ENCODE data around the gene TMEM108. TPM values are rescaled to one million over a fixed set of nuclear protein-coding genes. Genes with fewer than 3 reads are reported as not detected.

Gene TMEM108
- total RNA-seq, 1 experiment from 2014 or later = not detected

DNA sequence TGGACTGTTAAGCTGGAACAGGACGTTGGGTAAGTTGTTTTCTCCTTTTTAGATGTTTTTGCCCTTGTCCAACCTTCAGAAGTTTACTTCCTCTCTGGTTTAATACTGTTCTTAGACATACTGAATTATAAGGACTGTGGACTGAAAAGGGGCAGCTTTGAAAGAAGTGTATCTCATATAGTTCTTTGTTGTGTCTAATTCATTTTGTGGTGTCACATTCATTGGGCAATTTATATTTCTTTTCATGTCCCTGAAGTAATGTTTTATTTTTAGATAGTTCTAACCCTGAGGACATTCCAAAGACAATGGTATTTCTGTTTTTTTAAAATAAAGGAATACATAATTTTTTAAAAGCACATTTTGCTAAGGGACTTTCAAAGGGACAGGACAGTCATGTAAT, 45.2 kb downstream of the TMEM108 start:
- Mint-ChIP-seq H3K27me3 (ENCODE audit: insufficient read depth, unreplicated experiment) (no peaks in the 10 kb centered on the region), H3K9me3 (ENCODE audit: unreplicated experiment) (no peaks in the 10 kb centered on the region), H3K4me1 (ENCODE audit: insufficient read depth, unreplicated experiment) (no peaks in the 10 kb centered on the region), H3K27ac (ENCODE audit: low read depth, unreplicated experiment) (no peak overlapping the region), H3K4me3 (ENCODE audit: unreplicated experiment) (no peak overlapping the region), H3K36me3 (ENCODE audit: insufficient read depth, unreplicated experiment) (no peaks in the 10 kb centered on the region)
- ChIA-PET CTCF (interaction anchor here (0.6 to 0.9 kb wide), 2 partner anchors 41 to 303 kb away, joined by 3 read pairs; no protein-coding TSS in a partner anchor), POLR2A (no interaction called here)
- DNase-seq (ENCODE audit: unreplicated experiment) = no peak
- BruUV-seq (replicated peaks) = no TSS peak
- intact Hi-C loops (cut with micrococcal nuclease) = no loop called here
- TF ChIP-seq, protein P1, sequence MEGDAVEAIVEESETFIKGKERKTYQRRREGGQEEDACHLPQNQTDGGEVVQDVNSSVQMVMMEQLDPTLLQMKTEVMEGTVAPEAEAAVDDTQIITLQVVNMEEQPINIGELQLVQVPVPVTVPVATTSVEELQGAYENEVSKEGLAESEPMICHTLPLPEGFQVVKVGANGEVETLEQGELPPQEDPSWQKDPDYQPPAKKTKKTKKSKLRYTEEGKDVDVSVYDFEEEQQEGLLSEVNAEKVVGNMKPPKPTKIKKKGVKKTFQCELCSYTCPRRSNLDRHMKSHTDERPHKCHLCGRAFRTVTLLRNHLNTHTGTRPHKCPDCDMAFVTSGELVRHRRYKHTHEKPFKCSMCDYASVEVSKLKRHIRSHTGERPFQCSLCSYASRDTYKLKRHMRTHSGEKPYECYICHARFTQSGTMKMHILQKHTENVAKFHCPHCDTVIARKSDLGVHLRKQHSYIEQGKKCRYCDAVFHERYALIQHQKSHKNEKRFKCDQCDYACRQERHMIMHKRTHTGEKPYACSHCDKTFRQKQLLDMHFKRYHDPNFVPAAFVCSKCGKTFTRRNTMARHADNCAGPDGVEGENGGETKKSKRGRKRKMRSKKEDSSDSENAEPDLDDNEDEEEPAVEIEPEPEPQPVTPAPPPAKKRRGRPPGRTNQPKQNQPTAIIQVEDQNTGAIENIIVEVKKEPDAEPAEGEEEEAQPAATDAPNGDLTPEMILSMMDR (IDR thresholded peaks at IDR 0.05; ENCODE audit: unreplicated experiment) = no peak

DNA sequence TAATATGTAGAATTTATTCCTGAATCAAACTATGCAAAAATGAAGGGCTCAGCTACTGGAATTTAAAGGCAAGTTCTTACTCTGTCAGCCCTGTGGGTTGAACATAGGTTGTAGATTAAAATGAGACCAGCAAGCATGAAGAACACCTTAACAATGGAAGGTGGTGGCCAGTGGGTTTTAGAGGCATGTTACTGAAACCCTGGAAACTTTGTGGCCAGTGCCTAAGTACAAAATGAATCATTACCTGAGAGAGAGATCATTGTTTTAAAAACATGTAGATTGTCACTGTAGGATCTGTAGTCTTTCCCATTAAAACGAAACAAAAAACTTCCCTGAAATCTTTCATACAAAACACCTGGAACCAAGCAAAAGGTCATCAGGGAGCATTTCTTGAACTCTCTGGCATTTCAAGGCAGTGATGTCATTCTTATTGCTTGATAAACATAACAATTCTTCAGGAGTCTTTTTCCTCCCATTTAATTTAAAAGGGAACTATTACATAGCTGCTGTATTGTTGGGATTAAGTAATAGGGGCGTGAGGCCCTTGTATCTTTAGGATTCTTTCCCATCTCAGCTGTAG, 51.8 kb downstream of the TMEM108 start:
- no TSS peak for BruUV-seq (replicated peaks)
- POLR2A ChIA-PET = no interaction called here
- Mint-ChIP-seq H3K36me3 (ENCODE audit: insufficient read depth, unreplicated experiment) (no peaks in the 10 kb centered on the region), H3K27ac (ENCODE audit: low read depth, unreplicated experiment) (no peak overlapping the region), H3K4me1 (ENCODE audit: insufficient read depth, unreplicated experiment) (no peaks in the 10 kb centered on the region), H3K4me3 (ENCODE audit: unreplicated experiment) (no peak overlapping the region), H3K27me3 (ENCODE audit: insufficient read depth, unreplicated experiment) (peaks cover 12% of the 10 kb centered on the region), H3K9me3 (ENCODE audit: unreplicated experiment) (no peaks in the 10 kb centered on the region)
- TF ChIP-seq, protein P1 (IDR thresholded peaks at IDR 0.05; ENCODE audit: unreplicated experiment) = no peak
- DNase-seq (ENCODE audit: unreplicated experiment) = no peak
- intact Hi-C loops (cut with micrococcal nuclease) = no loop called here
- CTCF ChIA-PET = interaction anchor here (0.6 to 0.8 kb wide), 2 partner anchors 172 to 249 kb away, joined by 3 read pairs; no protein-coding TSS in a partner anchor

DNA sequence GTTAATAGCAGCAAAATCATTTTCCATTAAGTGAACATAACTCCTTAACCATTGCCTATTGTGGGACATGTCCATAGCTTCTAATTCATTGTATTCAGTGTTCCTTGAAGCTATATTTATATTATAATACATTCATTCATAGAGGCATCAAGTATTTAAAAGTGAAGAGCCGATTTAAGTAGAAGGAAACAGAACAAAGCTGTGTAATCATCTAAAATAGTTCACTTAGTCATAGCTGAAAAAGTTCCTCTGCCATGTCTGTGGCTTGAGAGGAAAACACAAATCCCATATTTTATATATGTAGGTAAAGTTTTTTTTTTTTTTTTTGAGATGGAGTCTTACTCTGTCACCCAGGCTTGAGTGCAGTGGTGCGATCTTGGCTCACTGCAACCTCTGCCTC, 54.5 kb downstream of the TMEM108 start:
- H3K4me3 Mint-ChIP-seq (ENCODE audit: unreplicated experiment) = no peak overlapping the region
- BruUV-seq (replicated peaks) = no TSS peak
- no peaks in the 10 kb centered on the region for H3K36me3 Mint-ChIP-seq (ENCODE audit: insufficient read depth, unreplicated experiment)
- POLR2A ChIA-PET = interaction anchor here (0.7 kb wide), 2 partner anchors 12 to 353 kb away, joined by 3 read pairs; no protein-coding TSS in a partner anchor
- TF ChIP-seq, protein P1 (IDR thresholded peaks at IDR 0.05; ENCODE audit: unreplicated experiment) = no peak
- no peaks in the 10 kb centered on the region for H3K4me1 Mint-ChIP-seq (ENCODE audit: insufficient read depth, unreplicated experiment)
- H3K9me3 Mint-ChIP-seq (ENCODE audit: unreplicated experiment) = no peaks in the 10 kb centered on the region
- H3K27me3 Mint-ChIP-seq (ENCODE audit: insufficient read depth, unreplicated experiment) = peaks cover 12% of the 10 kb centered on the region
- no peak for DNase-seq (ENCODE audit: unreplicated experiment)
- no peak overlapping the region for H3K27ac Mint-ChIP-seq (ENCODE audit: low read depth, unreplicated experiment)
- CTCF ChIA-PET = interaction anchor here (0.5 to 1.5 kb wide), 3 partner anchors 51 to 278 kb away, joined by 3 to 6 read pairs (median 3); no protein-coding TSS in a partner anchor
- intact Hi-C loops (cut with micrococcal nuclease) = no loop called here

DNA sequence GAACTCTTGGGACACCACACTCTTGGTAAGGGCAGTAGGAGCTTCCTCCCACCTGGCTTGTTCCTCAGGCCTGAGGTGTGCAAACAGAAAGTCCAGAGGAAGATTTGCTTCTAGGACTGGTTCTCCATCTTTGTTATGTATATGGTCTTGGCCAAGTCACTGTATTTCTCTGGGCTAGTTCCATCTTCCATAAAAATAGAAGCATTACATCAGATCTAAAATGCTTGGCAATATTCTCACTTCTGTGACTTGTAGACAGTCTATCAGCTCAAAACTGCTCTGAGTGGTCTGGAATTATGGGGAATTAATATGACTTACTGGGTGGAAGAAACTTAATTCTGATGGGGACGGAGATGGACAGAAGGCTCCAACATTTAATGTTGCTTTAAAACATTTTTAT, 55.2 kb downstream of the TMEM108 start:
- no peak overlapping the region for H3K4me3 Mint-ChIP-seq (ENCODE audit: unreplicated experiment)
- H3K9me3 Mint-ChIP-seq (ENCODE audit: unreplicated experiment) = no peaks in the 10 kb centered on the region
- H3K36me3 Mint-ChIP-seq (ENCODE audit: insufficient read depth, unreplicated experiment) = no peaks in the 10 kb centered on the region
- intact Hi-C loops (cut with micrococcal nuclease) = no loop called here
- peaks cover 12% of the 10 kb centered on the region for H3K27me3 Mint-ChIP-seq (ENCODE audit: insufficient read depth, unreplicated experiment)
- no peak for DNase-seq (ENCODE audit: unreplicated experiment)
- ChIA-PET POLR2A (no interaction called here), CTCF (no interaction called here)
- H3K4me1 Mint-ChIP-seq (ENCODE audit: insufficient read depth, unreplicated experiment) = no peaks in the 10 kb centered on the region
- no TSS peak for BruUV-seq (replicated peaks)
- TF ChIP-seq, protein P1 (IDR thresholded peaks at IDR 0.05; ENCODE audit: unreplicated experiment) = no peak
- no peak overlapping the region for H3K27ac Mint-ChIP-seq (ENCODE audit: low read depth, unreplicated experiment)
